ENCODE results near the gene DDX54. TPM values are rescaled to one million over a fixed set of nuclear protein-coding genes. Genes with fewer than 3 reads are reported as not detected.

DDX54 gene
- total RNA-seq, 6 experiments from 2014 or later, result 60.1 to 71.0 (median 61.9) TPM

DNA sequence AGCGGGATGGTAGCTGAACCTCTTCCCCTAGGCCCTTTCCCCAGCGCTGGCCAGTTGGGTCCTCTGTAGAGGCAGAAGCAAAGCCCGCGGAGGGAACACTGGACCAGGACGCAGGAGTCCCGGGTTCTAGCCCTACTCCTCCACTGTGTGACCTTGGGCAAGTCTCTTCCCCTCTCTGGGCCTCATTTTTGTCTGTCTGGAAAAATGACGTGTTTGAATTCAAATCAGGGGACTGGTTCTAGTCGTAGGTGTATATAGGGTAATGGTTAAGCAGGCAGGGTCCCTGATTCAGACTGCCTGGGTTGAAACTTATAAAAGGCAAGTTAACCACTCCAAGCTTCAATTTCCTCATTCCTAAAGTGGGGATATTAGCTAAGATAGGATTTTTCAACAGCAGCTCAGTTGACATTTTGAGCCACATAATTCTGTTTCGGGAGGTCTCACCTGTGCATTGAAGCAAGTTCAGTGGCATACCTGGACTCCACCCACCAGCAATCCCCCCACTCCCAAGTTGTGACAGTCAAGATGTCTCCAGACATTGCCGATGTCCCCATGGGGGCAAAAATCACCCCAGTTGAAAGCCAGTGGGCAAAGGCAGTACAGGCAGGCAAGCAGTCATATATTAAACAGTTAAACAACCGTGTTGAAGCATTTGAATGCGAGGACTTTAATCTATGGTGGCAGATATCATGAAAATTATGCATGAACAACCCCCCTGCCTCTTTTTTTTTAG is 36.9 kb upstream of the DDX54 start:
- TF ChIP-seq, protein P1, sequence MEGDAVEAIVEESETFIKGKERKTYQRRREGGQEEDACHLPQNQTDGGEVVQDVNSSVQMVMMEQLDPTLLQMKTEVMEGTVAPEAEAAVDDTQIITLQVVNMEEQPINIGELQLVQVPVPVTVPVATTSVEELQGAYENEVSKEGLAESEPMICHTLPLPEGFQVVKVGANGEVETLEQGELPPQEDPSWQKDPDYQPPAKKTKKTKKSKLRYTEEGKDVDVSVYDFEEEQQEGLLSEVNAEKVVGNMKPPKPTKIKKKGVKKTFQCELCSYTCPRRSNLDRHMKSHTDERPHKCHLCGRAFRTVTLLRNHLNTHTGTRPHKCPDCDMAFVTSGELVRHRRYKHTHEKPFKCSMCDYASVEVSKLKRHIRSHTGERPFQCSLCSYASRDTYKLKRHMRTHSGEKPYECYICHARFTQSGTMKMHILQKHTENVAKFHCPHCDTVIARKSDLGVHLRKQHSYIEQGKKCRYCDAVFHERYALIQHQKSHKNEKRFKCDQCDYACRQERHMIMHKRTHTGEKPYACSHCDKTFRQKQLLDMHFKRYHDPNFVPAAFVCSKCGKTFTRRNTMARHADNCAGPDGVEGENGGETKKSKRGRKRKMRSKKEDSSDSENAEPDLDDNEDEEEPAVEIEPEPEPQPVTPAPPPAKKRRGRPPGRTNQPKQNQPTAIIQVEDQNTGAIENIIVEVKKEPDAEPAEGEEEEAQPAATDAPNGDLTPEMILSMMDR (IDR thresholded peaks at IDR 0.05), result no peak
- no peak for DNase-seq
- Mint-ChIP-seq H3K4me1 (ENCODE audit: low read depth) (peaks cover 36% of the 10 kb centered on the region), H3K27ac (peak overlapping the region; percentile 89), H3K36me3 (ENCODE audit: low read depth) (no peaks in the 10 kb centered on the region), H3K4me3 (peak overlapping the region; percentile 92), H3K27me3 (ENCODE audit: insufficient read depth) (peaks cover 7% of the 10 kb centered on the region; the same call in 1 of the 2 replicates), H3K9me3 (no peaks in the 10 kb centered on the region)

DNA sequence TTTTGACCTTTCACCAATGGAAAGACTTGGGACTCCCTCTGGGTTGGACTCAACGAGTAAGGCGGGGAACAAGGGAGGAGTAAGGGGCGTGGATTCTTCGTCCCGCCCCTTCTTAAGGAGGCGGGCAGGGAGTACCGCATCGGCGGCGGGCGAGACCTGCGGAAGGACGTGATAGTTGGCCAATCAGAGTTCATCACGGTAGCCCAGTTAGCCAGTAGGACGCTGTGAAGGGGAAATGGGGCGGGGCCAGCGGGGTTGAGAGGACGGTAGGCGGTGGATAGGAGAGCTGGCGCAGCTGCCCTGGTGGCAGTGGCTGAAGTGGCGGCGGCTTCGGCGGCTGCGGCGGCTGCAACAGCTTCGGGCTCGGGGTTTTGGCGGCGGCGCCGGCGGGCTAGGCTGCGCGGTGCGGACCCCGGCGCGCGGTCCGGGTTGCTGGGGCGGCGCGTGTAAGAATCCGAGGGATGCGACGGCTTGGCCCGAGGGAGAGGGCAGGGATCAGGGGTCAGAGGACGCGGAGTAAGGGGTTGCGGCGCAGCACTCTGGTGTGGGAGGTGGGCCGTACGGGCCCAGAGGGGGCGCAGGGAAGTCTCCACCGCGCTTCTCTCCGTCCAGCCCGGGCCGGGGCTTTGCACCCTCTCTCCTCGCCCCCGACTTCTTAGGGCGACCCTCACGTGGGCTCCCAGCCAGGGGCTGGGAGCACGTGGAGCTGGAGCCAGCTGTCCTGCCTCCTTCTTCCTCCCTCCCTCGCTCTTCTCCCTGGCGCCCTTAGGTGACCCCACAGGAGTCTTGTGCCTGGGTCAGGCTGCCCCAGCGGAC is 36.1 kb upstream of the DDX54 start, which contains the start of gene TPCN1:
Gene TPCN1, plus strand, starts transcription at position 284 of the 816 bp plus-strand sequence. CDS start 5,389 bp downstream, outside the sequence.
- Mint-ChIP-seq H3K4me3 (peak within 1 kb of the TSS; percentile 92), H3K4me1 (ENCODE audit: low read depth) (peaks cover 43% of the 10 kb centered on the region), H3K27ac (peak within 1 kb of the TSS; percentile 89), H3K27me3 (ENCODE audit: insufficient read depth) (peaks cover 7% of the 10 kb centered on the region; the same call in 1 of the 2 replicates), H3K9me3 (no peaks in the 10 kb centered on the region), H3K36me3 (ENCODE audit: low read depth) (no peaks in the 10 kb centered on the region)
- peak; percentile 100 for DNase-seq
- TF ChIP-seq, protein P1 (IDR thresholded peaks at IDR 0.05), result peak; percentile 16; the same call in 1 of the 2 replicates

DNA sequence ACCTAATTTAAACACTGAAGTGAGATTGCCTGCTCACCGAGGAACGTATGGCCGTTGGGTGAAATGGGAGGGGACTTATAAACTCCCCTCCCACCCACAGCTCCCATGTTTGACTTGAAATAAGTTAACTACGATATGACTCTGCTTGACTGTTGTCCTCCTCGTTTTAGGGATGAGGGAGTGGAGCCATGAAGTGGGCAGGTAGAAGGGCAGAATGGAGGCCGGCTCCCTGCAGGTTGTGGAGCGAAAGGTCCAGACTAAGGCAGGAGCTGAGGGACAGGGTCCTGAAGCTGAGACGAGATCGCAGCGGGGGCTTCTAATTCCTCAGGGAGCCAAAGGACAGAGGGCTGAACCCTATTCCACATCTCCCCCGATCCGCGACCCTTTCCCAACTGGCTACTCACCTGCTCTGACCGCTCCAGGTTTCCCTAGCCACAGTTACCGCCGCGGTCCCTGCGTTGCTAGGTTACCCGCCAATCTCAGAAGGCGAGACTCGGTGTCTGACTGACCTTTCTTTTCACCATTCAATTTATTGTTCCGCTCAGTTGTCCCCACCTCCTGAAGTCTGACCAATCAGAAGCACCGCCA is 35.4 kb upstream of the DDX54 start:
- H3K9me3 Mint-ChIP-seq, result no peaks in the 10 kb centered on the region
- no peak for DNase-seq
- H3K27ac Mint-ChIP-seq, result peak overlapping the region; percentile 89
- peaks cover 50% of the 10 kb centered on the region for H3K4me1 Mint-ChIP-seq (ENCODE audit: low read depth)
- no peaks in the 10 kb centered on the region for H3K36me3 Mint-ChIP-seq (ENCODE audit: low read depth)
- TF ChIP-seq, protein P1 (IDR thresholded peaks at IDR 0.05), result no peak
- H3K27me3 Mint-ChIP-seq (ENCODE audit: insufficient read depth), result peaks cover 7% of the 10 kb centered on the region; the same call in 1 of the 2 replicates
- peak overlapping the region; percentile 92 for H3K4me3 Mint-ChIP-seq

DNA sequence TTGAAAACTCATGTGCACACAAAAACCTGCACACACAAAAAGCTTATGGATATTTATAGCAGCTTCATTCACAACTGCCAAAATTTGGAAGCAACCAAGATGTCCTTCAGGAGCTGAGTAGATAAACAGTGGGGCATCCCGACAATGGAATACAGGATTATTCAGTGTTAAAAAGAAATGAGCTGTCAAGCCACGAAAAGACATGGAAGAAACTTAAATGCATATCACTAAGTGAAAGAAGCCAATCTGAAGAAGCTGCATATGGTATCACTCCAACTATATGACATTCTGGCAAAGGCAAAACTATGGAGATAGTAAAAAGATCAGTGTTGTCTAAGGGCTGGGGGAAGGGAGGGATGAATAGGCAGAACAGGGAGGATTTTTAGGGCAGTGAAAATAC is 30.7 kb upstream of the DDX54 start:
- peaks cover 61% of the 10 kb centered on the region for H3K4me1 Mint-ChIP-seq (ENCODE audit: low read depth)
- H3K4me3 Mint-ChIP-seq, result no peak overlapping the region
- H3K27me3 Mint-ChIP-seq (ENCODE audit: insufficient read depth), result peaks cover under 1% of the 10 kb centered on the region
- no peaks in the 10 kb centered on the region for H3K9me3 Mint-ChIP-seq
- H3K27ac Mint-ChIP-seq, result peak overlapping the region; percentile 94
- H3K36me3 Mint-ChIP-seq (ENCODE audit: low read depth), result no peaks in the 10 kb centered on the region
- TF ChIP-seq, protein P1 (IDR thresholded peaks at IDR 0.05), result no peak
- DNase-seq, result no peak

DNA sequence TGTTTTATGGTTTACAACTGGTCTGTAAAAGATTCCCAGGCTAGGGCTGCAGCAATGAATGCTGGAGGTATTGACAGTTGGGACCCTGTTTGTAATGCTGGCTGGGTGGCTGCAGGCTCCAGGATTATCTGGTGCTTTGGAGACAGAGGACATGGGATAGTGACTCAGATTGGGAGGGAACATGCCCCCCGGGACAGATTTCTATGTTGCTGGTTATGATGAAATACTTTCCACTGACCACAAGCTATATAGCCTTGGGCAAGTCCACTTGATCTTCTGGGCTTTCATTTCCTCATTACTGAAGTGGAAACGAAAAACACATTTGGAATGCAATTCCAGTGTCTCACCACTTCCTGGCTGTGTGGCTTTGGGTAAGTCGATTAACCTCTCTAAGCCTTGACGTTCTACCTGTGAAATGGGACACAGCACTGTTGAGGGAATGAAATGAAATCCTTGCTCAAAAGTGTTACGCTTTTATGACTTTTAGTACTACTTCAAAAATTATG is 29.7 kb upstream of the DDX54 start:
- peak; percentile 99 for DNase-seq
- Mint-ChIP-seq H3K4me1 (ENCODE audit: low read depth) (peaks cover 57% of the 10 kb centered on the region), H3K4me3 (peak overlapping the region; percentile 66), H3K27ac (peak overlapping the region; percentile 93), H3K36me3 (ENCODE audit: low read depth) (no peaks in the 10 kb centered on the region), H3K9me3 (no peaks in the 10 kb centered on the region), H3K27me3 (ENCODE audit: insufficient read depth) (no peaks in the 10 kb centered on the region; the same call in 1 of the 2 replicates)
- TF ChIP-seq, protein P1 (IDR thresholded peaks at IDR 0.05), result peak; percentile 55

Measured in HFFc6 (cell line).